Astrocyte (in vitro differentiated cells and primary cell): Measurements from ENCODE around the gene RNF166. TPM values are rescaled to one million over a fixed set of nuclear protein-coding genes. Genes with fewer than 3 reads are reported as not detected.

Source experiments
- DNase-seq: peaks from one replicate; pipeline ENCODE4 v3.0.0-alpha.2; 2010; ENCODE audit warnings: low read depth
- FAIRE-seq: peaks from 2 replicates; lab custom pipeline; 2011; peaks lifted over from hg19 to GRCh38; lab: Jason Lieb, UNC
- H2AFZ ChIP-seq: 2 replicates; pipeline ENCODE4 v1.6.0; 2012; ENCODE audit warnings: low read depth, low read length, inconsistent platforms
- H3K27ac ChIP-seq: 2 replicates; pipeline ENCODE4 v1.5.1; 2011; ENCODE audit warnings: low read depth, low read length, inconsistent platforms
- H3K27me3 ChIP-seq: 2 replicates; pipeline ENCODE4 v1.6.0; 2011; ENCODE audit warnings: low read length, inconsistent platforms; ENCODE audit not compliant: insufficient read depth
- H3K36me3 ChIP-seq: 2 replicates; pipeline ENCODE4 v1.5.1; 2011; ENCODE audit warnings: low read length, inconsistent platforms; ENCODE audit not compliant: insufficient read depth
- H3K4me1 ChIP-seq: 2 replicates; pipeline ENCODE4 v1.5.1; 2011; ENCODE audit warnings: low read length, inconsistent platforms; ENCODE audit not compliant: insufficient read depth
- H3K4me2 ChIP-seq: 2 replicates; pipeline ENCODE4 v1.6.0; 2012; ENCODE audit warnings: low read length, inconsistent platforms
- H3K4me3 ChIP-seq: 2 replicates; pipeline ENCODE4 v1.5.1; 2011; ENCODE audit warnings: low read depth, mild to moderate bottlenecking, low read length, inconsistent platforms; ENCODE audit not compliant: insufficient read depth
- H3K79me2 ChIP-seq: 2 replicates; pipeline ENCODE4 v1.6.0; 2012; ENCODE audit warnings: mild to moderate bottlenecking, low read length, inconsistent platforms; ENCODE audit not compliant: insufficient read depth
- H3K9ac ChIP-seq: 2 replicates; pipeline ENCODE4 v1.6.0; 2012; ENCODE audit warnings: mild to moderate bottlenecking, low read length, inconsistent platforms
- H3K9me3 ChIP-seq: 2 replicates; pipeline ENCODE4 v1.5.1; 2012; ENCODE audit warnings: low read depth, mild to moderate bottlenecking, low read length, inconsistent platforms; ENCODE audit not compliant: insufficient read depth
- H4K20me1 ChIP-seq: 2 replicates; pipeline ENCODE4 v1.6.0; 2012; ENCODE audit warnings: low read length, inconsistent platforms; ENCODE audit not compliant: insufficient read depth
- H3K27ac Mint-ChIP-seq: one replicate; pipeline ENCODE4 v1.8.0; 2021; ENCODE audit warnings: mild to moderate bottlenecking, mixed read lengths; ENCODE audit not compliant: unreplicated experiment
- H3K27me3 Mint-ChIP-seq: one replicate; pipeline ENCODE4 v1.8.0; 2021; ENCODE audit warnings: low read depth, mixed read lengths; ENCODE audit not compliant: unreplicated experiment
- H3K36me3 Mint-ChIP-seq: one replicate; pipeline ENCODE4 v1.8.0; 2021; ENCODE audit warnings: low read depth, mixed read lengths; ENCODE audit not compliant: unreplicated experiment
- H3K4me1 Mint-ChIP-seq: one replicate; pipeline ENCODE4 v1.8.0; 2021; ENCODE audit warnings: low read depth, mixed read lengths; ENCODE audit not compliant: unreplicated experiment
- H3K4me3 Mint-ChIP-seq: one replicate; pipeline ENCODE4 v1.8.0; 2021; ENCODE audit warnings: mild to moderate bottlenecking, moderate library complexity, mixed read lengths; ENCODE audit not compliant: unreplicated experiment
- H3K9me3 Mint-ChIP-seq: one replicate; pipeline ENCODE4 v1.8.0; 2021; ENCODE audit warnings: mild to moderate bottlenecking, mixed read lengths; ENCODE audit not compliant: unreplicated experiment
- EZH2 ChIP-seq: IDR thresholded peaks from 2 replicates; pipeline ENCODE4 v1.6.1; 2012; ENCODE audit warnings: mild to moderate bottlenecking, low read length, inconsistent platforms; ENCODE audit not compliant: insufficient read depth
- total RNA-seq: library from RNA; stranded (reverse); gene quantifications from 2 replicates; pipeline ENCODE4 v1.2.1, GENCODE V29; 2021
- TF ChIP-seq, protein P1 (sequence below): IDR thresholded peaks from 2 replicates; pipeline ENCODE4 v1.5.1; 2011; ENCODE audit warnings: low read depth, mild to moderate bottlenecking, inconsistent platforms, low read length, moderate library complexity; ENCODE audit not compliant: insufficient read depth

The RNF166 gene
- total RNA-seq, 1 donor from 2014 or later, result 15.4 TPM

DNA sequence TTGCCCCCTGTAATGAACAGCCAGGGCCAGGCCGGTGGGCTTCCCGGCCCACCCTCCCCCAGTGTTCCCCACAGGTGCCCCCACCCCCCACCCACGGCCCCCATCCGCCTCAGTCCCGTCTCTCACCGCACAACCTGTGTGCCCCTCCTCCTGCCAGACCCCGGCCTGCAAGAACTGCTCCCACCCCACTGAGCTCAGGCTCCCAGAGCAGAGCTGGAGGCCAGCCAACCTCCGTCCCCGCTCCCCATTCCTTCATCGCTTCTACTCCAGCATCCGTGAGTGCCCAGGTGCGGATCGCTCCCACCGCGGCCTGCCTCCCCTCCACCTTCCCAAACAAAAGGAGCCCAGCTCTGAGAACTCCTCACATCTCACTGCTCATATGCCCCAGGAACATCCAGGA, 47.5 kb downstream of the RNF166 start:
- Histone ChIP-seq H3K27me3 (no peaks in the 10 kb centered on the region), H2AFZ (no peak overlapping the region), H4K20me1 (peaks cover 54% of the 10 kb centered on the region), H3K9me3 (no peaks in the 10 kb centered on the region), H3K27ac (no peak overlapping the region), H3K4me3 (no peak overlapping the region), H3K36me3 (no peaks in the 10 kb centered on the region), H3K79me2 (peaks cover 36% of the 10 kb centered on the region), H3K4me2 (no peak overlapping the region), H3K4me1 (peaks cover 6% of the 10 kb centered on the region), H3K9ac (no peak overlapping the region)
- Mint-ChIP-seq H3K27ac (no peak overlapping the region), H3K9me3 (no peaks in the 10 kb centered on the region), H3K4me3 (no peak overlapping the region), H3K36me3 (no peaks in the 10 kb centered on the region), H3K4me1 (peaks cover 4% of the 10 kb centered on the region), H3K27me3 (no peaks in the 10 kb centered on the region)
- TF ChIP-seq EZH2, result no peak
- TF ChIP-seq, protein P1, sequence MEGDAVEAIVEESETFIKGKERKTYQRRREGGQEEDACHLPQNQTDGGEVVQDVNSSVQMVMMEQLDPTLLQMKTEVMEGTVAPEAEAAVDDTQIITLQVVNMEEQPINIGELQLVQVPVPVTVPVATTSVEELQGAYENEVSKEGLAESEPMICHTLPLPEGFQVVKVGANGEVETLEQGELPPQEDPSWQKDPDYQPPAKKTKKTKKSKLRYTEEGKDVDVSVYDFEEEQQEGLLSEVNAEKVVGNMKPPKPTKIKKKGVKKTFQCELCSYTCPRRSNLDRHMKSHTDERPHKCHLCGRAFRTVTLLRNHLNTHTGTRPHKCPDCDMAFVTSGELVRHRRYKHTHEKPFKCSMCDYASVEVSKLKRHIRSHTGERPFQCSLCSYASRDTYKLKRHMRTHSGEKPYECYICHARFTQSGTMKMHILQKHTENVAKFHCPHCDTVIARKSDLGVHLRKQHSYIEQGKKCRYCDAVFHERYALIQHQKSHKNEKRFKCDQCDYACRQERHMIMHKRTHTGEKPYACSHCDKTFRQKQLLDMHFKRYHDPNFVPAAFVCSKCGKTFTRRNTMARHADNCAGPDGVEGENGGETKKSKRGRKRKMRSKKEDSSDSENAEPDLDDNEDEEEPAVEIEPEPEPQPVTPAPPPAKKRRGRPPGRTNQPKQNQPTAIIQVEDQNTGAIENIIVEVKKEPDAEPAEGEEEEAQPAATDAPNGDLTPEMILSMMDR, result no peak
- DNase-seq, result no peak
- FAIRE-seq, result no peak

DNA sequence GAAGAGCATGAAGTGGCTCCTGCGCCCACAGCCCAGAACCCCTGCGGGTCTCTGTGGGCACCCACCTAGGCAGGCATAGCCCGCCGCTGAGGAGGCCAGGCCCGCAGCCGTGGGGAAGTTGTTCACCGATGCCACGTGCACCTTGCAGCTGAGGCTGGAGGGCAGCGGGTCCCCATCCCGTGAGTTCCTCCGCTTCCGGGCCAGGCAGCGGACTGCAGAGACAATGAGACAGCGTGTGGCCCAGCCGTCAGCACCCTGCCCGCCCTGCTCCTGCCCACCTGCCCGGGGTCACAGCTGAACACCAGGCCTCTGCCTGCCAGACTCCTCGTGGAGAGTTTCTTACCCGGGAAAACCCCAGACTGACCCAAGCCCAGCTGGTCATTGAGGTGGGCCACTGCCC, 48.8 kb downstream of the RNF166 start:
- Histone ChIP-seq H2AFZ (no peak overlapping the region), H3K4me1 (peaks cover 6% of the 10 kb centered on the region), H3K27me3 (no peaks in the 10 kb centered on the region), H4K20me1 (peaks cover 54% of the 10 kb centered on the region), H3K27ac (no peak overlapping the region), H3K4me2 (no peak overlapping the region), H3K4me3 (no peak overlapping the region), H3K36me3 (no peaks in the 10 kb centered on the region), H3K9me3 (no peaks in the 10 kb centered on the region), H3K79me2 (peaks cover 30% of the 10 kb centered on the region), H3K9ac (no peak overlapping the region)
- FAIRE-seq (no peak), DNase-seq (no peak)
- no peak for TF ChIP-seq EZH2
- TF ChIP-seq, protein P1, result no peak
- H3K4me3 Mint-ChIP-seq, result no peak overlapping the region
- no peaks in the 10 kb centered on the region for H3K27me3 Mint-ChIP-seq
- peaks cover 4% of the 10 kb centered on the region for H3K4me1 Mint-ChIP-seq
- no peaks in the 10 kb centered on the region for H3K36me3 Mint-ChIP-seq
- no peak overlapping the region for H3K27ac Mint-ChIP-seq
- H3K9me3 Mint-ChIP-seq, result no peaks in the 10 kb centered on the region

DNA sequence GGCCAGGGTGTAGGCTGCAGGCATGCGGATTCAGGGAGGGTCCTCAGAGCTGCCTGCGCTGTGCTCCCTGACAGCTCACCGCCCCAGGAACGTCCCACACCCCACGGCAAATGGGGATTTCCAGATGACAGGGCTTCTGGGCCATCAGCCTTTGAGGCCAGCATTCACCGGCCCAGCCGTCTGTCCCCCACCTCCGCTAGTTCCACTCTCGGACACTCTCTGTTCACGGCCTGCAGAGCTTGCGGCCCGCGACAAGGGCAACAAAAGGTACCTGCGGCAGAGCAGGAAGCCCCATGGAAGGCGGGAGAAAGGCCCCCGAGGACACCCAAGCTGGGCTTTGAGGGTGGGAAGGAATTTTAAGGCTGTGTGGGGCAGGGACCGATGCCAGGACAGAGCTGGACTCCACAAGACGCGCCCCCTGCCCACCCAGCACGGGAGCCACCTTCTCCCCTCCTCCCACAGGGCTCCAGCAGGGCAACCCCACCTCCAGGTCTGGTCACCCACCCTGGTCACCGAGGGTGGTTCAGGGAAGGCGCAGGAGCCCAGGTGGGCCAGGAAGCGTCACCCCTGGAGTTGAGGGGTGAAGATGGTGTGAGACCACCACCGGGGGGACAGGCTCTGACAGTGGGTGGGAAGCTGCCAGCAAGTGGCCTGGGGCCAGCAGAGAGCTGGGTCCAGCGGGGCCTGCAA, 49.8 kb downstream of the RNF166 start:
- Mint-ChIP-seq H3K4me1 (peaks cover 2% of the 10 kb centered on the region), H3K27ac (no peak overlapping the region), H3K9me3 (no peaks in the 10 kb centered on the region), H3K4me3 (no peak overlapping the region), H3K36me3 (no peaks in the 10 kb centered on the region), H3K27me3 (no peaks in the 10 kb centered on the region)
- no peaks in the 10 kb centered on the region for H3K9me3 ChIP-seq
- no peak overlapping the region for H3K4me2 ChIP-seq
- no peak overlapping the region for H3K27ac ChIP-seq
- H3K79me2 ChIP-seq, result peaks cover 21% of the 10 kb centered on the region
- no peak for DNase-seq
- no peaks in the 10 kb centered on the region for H3K36me3 ChIP-seq
- no peak overlapping the region for H3K9ac ChIP-seq
- H3K27me3 ChIP-seq, result no peaks in the 10 kb centered on the region
- peaks cover 3% of the 10 kb centered on the region for H3K4me1 ChIP-seq
- no peak overlapping the region for H3K4me3 ChIP-seq
- TF ChIP-seq EZH2, result no peak
- TF ChIP-seq, protein P1, result no peak
- H4K20me1 ChIP-seq, result peaks cover 48% of the 10 kb centered on the region
- no peak for FAIRE-seq
- no peak overlapping the region for H2AFZ ChIP-seq
